Loucy (cell line): Measurements from ENCODE around the gene PPP1R13B.

Source experiments
- H2AFZ ChIP-seq: fragments of 200-600 bp; sonication (generic); 2 replicates; pipeline ENCODE4 v1.6.0; 2016; ENCODE audit warnings: antibody characterized with exemption, mild to moderate bottlenecking, low read length, moderate library complexity
- H3F3A ChIP-seq: fragments of 200-600 bp; 2 replicates; pipeline ENCODE4 v1.6.0; 2016; ENCODE audit warnings: antibody characterized with exemption, low read depth, mild to moderate bottlenecking
- H3K27me3 ChIP-seq: fragments of 200-600 bp; sonication (generic); 2 replicates; pipeline ENCODE4 v1.6.1; 2014; ENCODE audit warnings: low read length, mild to moderate bottlenecking; ENCODE audit not compliant: insufficient read depth, poor library complexity, severe bottlenecking
- H3K36me3 ChIP-seq: fragments of 200-600 bp; sonication (generic); 2 replicates; pipeline ENCODE4 v1.6.1; 2016; ENCODE audit warnings: low read length; ENCODE audit not compliant: insufficient read depth
- H3K4me1 ChIP-seq: fragments of 200-600 bp; sonication (generic); 2 replicates; pipeline ENCODE4 v1.5.1; 2014; ENCODE audit warnings: low read length, mild to moderate bottlenecking; ENCODE audit not compliant: insufficient read depth, poor library complexity, severe bottlenecking
- H3K4me2 ChIP-seq: fragments of 200-600 bp; sonication (generic); 2 replicates; pipeline ENCODE4 v1.6.0; 2014; ENCODE audit warnings: antibody characterized with exemption, low read length, low read depth, mild to moderate bottlenecking; ENCODE audit not compliant: poor library complexity, severe bottlenecking
- H3K4me3 ChIP-seq: fragments of 200-600 bp; sonication (generic); 2 replicates; pipeline ENCODE4 v1.5.1; 2014; ENCODE audit warnings: low read length, mild to moderate bottlenecking, mixed read lengths; ENCODE audit not compliant: poor library complexity, severe bottlenecking
- H3K79me2 ChIP-seq: fragments of 200-600 bp; sonication (generic); 2 replicates; pipeline ENCODE4 v1.6.1; 2014; ENCODE audit warnings: low read length; ENCODE audit not compliant: insufficient read depth
- H3K9ac ChIP-seq: fragments of 200-600 bp; sonication (generic); 2 replicates; pipeline ENCODE4 v1.6.0; 2014; ENCODE audit warnings: mild to moderate bottlenecking, low read depth, low read length, moderate library complexity; ENCODE audit not compliant: poor library complexity, severe bottlenecking
- H3K9me2 ChIP-seq: fragments of 200-600 bp; sonication (generic); replicated peaks from 2 replicates; pipeline ENCODE4 v1.6.1; 2016; ENCODE audit warnings: low read depth, low read length, mixed read lengths
- H3K9me3 ChIP-seq: fragments of 200-600 bp; sonication (generic); 2 replicates; pipeline ENCODE4 v1.6.1; 2014; ENCODE audit warnings: mild to moderate bottlenecking, antibody characterized with exemption, low read length, low read depth; ENCODE audit not compliant: insufficient read depth
- H4K20me1 ChIP-seq: fragments of 200-600 bp; sonication (generic); 2 replicates; pipeline ENCODE4 v1.6.0; 2014; ENCODE audit warnings: antibody characterized with exemption, low read length, mild to moderate bottlenecking; ENCODE audit not compliant: insufficient read depth, poor library complexity, severe bottlenecking
- CTCF ChIP-seq: fragments of 200-600 bp; sonication (generic); conservative IDR thresholded peaks from 2 replicates; pipeline ENCODE4 v1.5.1; 2014; ENCODE audit warnings: mild to moderate bottlenecking, antibody characterized with exemption, low read length
- EZH2phosphoT487 ChIP-seq: fragments of 200-600 bp; IDR thresholded peaks from 2 replicates; pipeline ENCODE4 v1.6.1; 2018; ENCODE audit warnings: antibody characterized with exemption, mild to moderate bottlenecking, moderate library complexity, borderline replicate concordance

Gene PPP1R13B

GRCh38 chr14:103697206-103697602, 150.2 kb downstream of the PPP1R13B start:
- Histone ChIP-seq H3K9me3 (no peaks in the 10 kb centered on the region), H4K20me1 (no peaks in the 10 kb centered on the region), H3K9ac (no peak overlapping the region), H3K79me2 (no peaks in the 10 kb centered on the region), H2AFZ (no peak overlapping the region), H3K4me1 (no peaks in the 10 kb centered on the region), H3K4me2 (no peak overlapping the region), H3F3A (no peaks in the 10 kb centered on the region), H3K9me2 (no peaks in the 10 kb centered on the region), H3K36me3 (peaks cover 68% of the 10 kb centered on the region; the same call in 1 of the 2 replicates), H3K4me3 (no peak overlapping the region), H3K27me3 (no peaks in the 10 kb centered on the region)
- TF ChIP-seq EZH2phosphoT487: no peak
- TF ChIP-seq CTCF: no peak

GRCh38 chr14:103696466-103697071, 150.8 kb downstream of the PPP1R13B start:
- no peak for TF ChIP-seq CTCF
- TF ChIP-seq EZH2phosphoT487: no peak
- Histone ChIP-seq H3K36me3 (peaks cover 66% of the 10 kb centered on the region; the same call in 1 of the 2 replicates), H3K9me3 (no peaks in the 10 kb centered on the region), H3K9ac (no peak overlapping the region), H4K20me1 (no peaks in the 10 kb centered on the region), H3K27me3 (no peaks in the 10 kb centered on the region), H2AFZ (no peak overlapping the region), H3K4me3 (no peak overlapping the region), H3K9me2 (no peaks in the 10 kb centered on the region), H3K79me2 (no peaks in the 10 kb centered on the region), H3K4me2 (no peak overlapping the region), H3F3A (no peaks in the 10 kb centered on the region), H3K4me1 (no peaks in the 10 kb centered on the region)

- H4K20me1 ChIP-seq: no peaks in the 10 kb centered on the region
- H3K9me2 ChIP-seq: no peaks in the 10 kb centered on the region
- H3F3A ChIP-seq: no peaks in the 10 kb centered on the region
- no peaks in the 10 kb centered on the region for H3K27me3 ChIP-seq
- H3K4me2 ChIP-seq: no peak overlapping the region
- no peaks in the 10 kb centered on the region for H3K9me3 ChIP-seq
- H3K36me3 ChIP-seq: peaks cover 64% of the 10 kb centered on the region; the same call in 1 of the 2 replicates
- no peak overlapping the region for H3K4me3 ChIP-seq
- no peak overlapping the region for H3K9ac ChIP-seq
- TF ChIP-seq EZH2phosphoT487 (no peak), CTCF (no peak)
- H2AFZ ChIP-seq: no peak overlapping the region
- no peaks in the 10 kb centered on the region for H3K4me1 ChIP-seq
- H3K79me2 ChIP-seq: no peaks in the 10 kb centered on the region
Observed at GRCh38 chr14:103696070-103696402, 151.3 kb downstream of the PPP1R13B start.
